ENCODE results near the gene AMFR.

Gene AMFR

GRCh38 chr16:56424404-56424764, 961 bp downstream of the AMFR start:
- no peak for TF ChIP-seq ZFX (IDR thresholded peaks at IDR 0.05; ENCODE audit: borderline replicate concordance)
- no peak for TF ChIP-seq CTCF (IDR thresholded peaks at IDR 0.05)
- peak overlapping the region; percentile 72 for H3K27ac ChIP-seq

- peak overlapping the region; percentile 72 for H3K27ac ChIP-seq
- TF ChIP-seq ZFX (IDR thresholded peaks at IDR 0.05; ENCODE audit: borderline replicate concordance) (no peak), CTCF (IDR thresholded peaks at IDR 0.05) (no peak)
Measured at GRCh38 chr16:56423584-56424403, 1.6 kb downstream of the AMFR start.

GRCh38 chr16:56422896-56423441, 2.4 kb downstream of the AMFR start:
- no peak overlapping the region for H3K27ac ChIP-seq

GRCh38 chr16:56421976-56422669, 3.2 kb downstream of the AMFR start:
- H3K27ac ChIP-seq: no peak overlapping the region

More at GRCh38 chr16:56422896-56423441, 2.4 kb downstream of the AMFR start:
- no peak for TF ChIP-seq ZFX (IDR thresholded peaks at IDR 0.05; ENCODE audit: borderline replicate concordance)
- no peak for TF ChIP-seq CTCF (IDR thresholded peaks at IDR 0.05)

GRCh38 chr16:56421313-56421712, 4.0 kb downstream of the AMFR start:
- no peak for TF ChIP-seq CTCF (IDR thresholded peaks at IDR 0.05)
- TF ChIP-seq ZFX (IDR thresholded peaks at IDR 0.05; ENCODE audit: borderline replicate concordance): no peak
- H3K27ac ChIP-seq: no peak overlapping the region

More at GRCh38 chr16:56421976-56422669, 3.2 kb downstream of the AMFR start:
- TF ChIP-seq ZFX (IDR thresholded peaks at IDR 0.05; ENCODE audit: borderline replicate concordance) (no peak), CTCF (IDR thresholded peaks at IDR 0.05) (no peak)

- TF ChIP-seq CTCF (IDR thresholded peaks at IDR 0.05): no peak
- no peak for TF ChIP-seq ZFX (IDR thresholded peaks at IDR 0.05; ENCODE audit: borderline replicate concordance)
Measured at GRCh38 chr16:56420613-56421012, 4.7 kb downstream of the AMFR start.

More at GRCh38 chr16:56420613-56421012, 4.7 kb downstream of the AMFR start:
- no peak overlapping the region for H3K27ac ChIP-seq

Measured in 22Rv1 (cell line).